ENCODE data around the gene MSANTD1.

Gene MSANTD1

GRCh38 chr4:3243136-3243780 lies 5.7 kb upstream of the MSANTD1 start:
- no peak overlapping the region for H3K27ac ChIP-seq (ENCODE audit: low read length, poor library complexity, severe bottlenecking)
- H2AK5ac ChIP-seq (ENCODE audit: low read length, severe bottlenecking): no peak overlapping the region

GRCh38 chr4:3244002-3244401 lies 5.0 kb upstream of the MSANTD1 start:
- Histone ChIP-seq H2BK5ac (ENCODE audit: low read depth, low read length, poor library complexity, severe bottlenecking) (no peak overlapping the region), H3K9me3 (ENCODE audit: control insufficient read depth, low read length) (no peaks in the 10 kb centered on the region), H3K4me2 (ENCODE audit: low read length, poor library complexity, severe bottlenecking) (no peak overlapping the region), H3K27me3 (ENCODE audit: control insufficient read depth in 1 of 2, insufficient read depth in 1 of 2, low read length in 2 of 2) (no peaks in the 10 kb centered on the region), H2BK120ac (ENCODE audit: low read depth, low read length) (no peak overlapping the region), H2BK15ac (ENCODE audit: low read depth, poor library complexity, severe bottlenecking) (no peak overlapping the region), H3K14ac (ENCODE audit: low read length in 2 of 2) (no peak overlapping the region), H3K27ac (ENCODE audit: low read length, poor library complexity, severe bottlenecking) (no peak overlapping the region), H2AK5ac (ENCODE audit: low read length, severe bottlenecking) (no peak overlapping the region), H3K4me1 (ENCODE audit: control insufficient read depth, insufficient read depth, low read depth, low read length) (peaks cover 17% of the 10 kb centered on the region), H3K79me1 (replicated peaks; ENCODE audit: low read length, poor library complexity, severe bottlenecking) (no peaks in the 10 kb centered on the region), H4K91ac (ENCODE audit: low read length) (no peak overlapping the region), H3K4me3 (ENCODE audit: insufficient read depth in 1 of 2, low read depth in 1 of 2, low read length in 2 of 2) (no peak overlapping the region), H3K4ac (ENCODE audit: low read depth in 1 of 2, low read length in 2 of 2) (no peak overlapping the region), H3K18ac (ENCODE audit: low read depth in 1 of 2, low read length in 2 of 2) (no peak overlapping the region), H3K9ac (ENCODE audit: low read length) (no peak overlapping the region), H3K36me3 (ENCODE audit: control insufficient read depth in 1 of 2, insufficient read depth in 2 of 2, low read depth in 1 of 2, low read length in 2 of 2) (peaks cover 52 to 65% of the 10 kb centered on the region in 2 experiments), H4K8ac (ENCODE audit: low read length) (no peak overlapping the region), H2AFZ (ENCODE audit: low read depth, low read length) (no peak overlapping the region), H2BK12ac (ENCODE audit: low read length in 2 of 2) (no peak overlapping the region), H3K23ac (ENCODE audit: low read length in 2 of 2) (no peak overlapping the region)
- 80% methylated on average over 1 of the region's 1 CpG for WGBS
- DNase-seq: no peak

More at GRCh38 chr4:3243136-3243780, 5.7 kb upstream of the MSANTD1 start:
- H3K4me3 ChIP-seq (ENCODE audit: insufficient read depth in 1 of 2, low read depth in 1 of 2, low read length in 2 of 2): peak overlapping the region in 1 of 2 experiments; percentile 2
- peaks cover 17% of the 10 kb centered on the region for H3K4me1 ChIP-seq (ENCODE audit: control insufficient read depth, insufficient read depth, low read depth, low read length)
- DNase-seq: no peak
- H2BK120ac ChIP-seq (ENCODE audit: low read depth, low read length): no peak overlapping the region
- H3K18ac ChIP-seq (ENCODE audit: low read depth in 1 of 2, low read length in 2 of 2): no peak overlapping the region
- no peak overlapping the region for H2BK15ac ChIP-seq (ENCODE audit: low read depth, poor library complexity, severe bottlenecking)
- no peak overlapping the region for H3K4me2 ChIP-seq (ENCODE audit: low read length, poor library complexity, severe bottlenecking)
- WGBS: 92% methylated on average over 23 of the region's 23 CpGs
- H2BK5ac ChIP-seq (ENCODE audit: low read depth, low read length, poor library complexity, severe bottlenecking): no peak overlapping the region
- no peaks in the 10 kb centered on the region for H3K79me1 ChIP-seq (replicated peaks; ENCODE audit: low read length, poor library complexity, severe bottlenecking)
- peaks cover 57 to 73% of the 10 kb centered on the region in 2 experiments for H3K36me3 ChIP-seq (ENCODE audit: control insufficient read depth in 1 of 2, insufficient read depth in 2 of 2, low read depth in 1 of 2, low read length in 2 of 2)
- peak overlapping the region; percentile 28 to 34 for H2BK12ac ChIP-seq (ENCODE audit: low read length in 2 of 2)
- H3K4ac ChIP-seq (ENCODE audit: low read depth in 1 of 2, low read length in 2 of 2): no peak overlapping the region
- no peak overlapping the region for H4K91ac ChIP-seq (ENCODE audit: low read length)
- H3K27me3 ChIP-seq (ENCODE audit: control insufficient read depth in 1 of 2, insufficient read depth in 1 of 2, low read length in 2 of 2): no peaks in the 10 kb centered on the region
- H3K9ac ChIP-seq (ENCODE audit: low read length): no peak overlapping the region
- no peak overlapping the region for H3K23ac ChIP-seq (ENCODE audit: low read length in 2 of 2)
- H3K9me3 ChIP-seq (ENCODE audit: control insufficient read depth, low read length): no peaks in the 10 kb centered on the region
- H2AFZ ChIP-seq (ENCODE audit: low read depth, low read length): no peak overlapping the region
- no peak overlapping the region for H4K8ac ChIP-seq (ENCODE audit: low read length)
- no peak overlapping the region for H3K14ac ChIP-seq (ENCODE audit: low read length in 2 of 2)

- no peak for DNase-seq
- Histone ChIP-seq H3K9me3 (ENCODE audit: control insufficient read depth, low read length) (no peaks in the 10 kb centered on the region), H2BK15ac (ENCODE audit: low read depth, poor library complexity, severe bottlenecking) (no peak overlapping the region), H2BK120ac (ENCODE audit: low read depth, low read length) (no peak overlapping the region), H4K91ac (ENCODE audit: low read length) (no peak overlapping the region), H3K18ac (ENCODE audit: low read depth in 1 of 2, low read length in 2 of 2) (no peak overlapping the region), H3K23ac (ENCODE audit: low read length in 2 of 2) (no peak overlapping the region), H3K4ac (ENCODE audit: low read depth in 1 of 2, low read length in 2 of 2) (no peak overlapping the region), H3K4me3 (ENCODE audit: insufficient read depth in 1 of 2, low read depth in 1 of 2, low read length in 2 of 2) (no peak overlapping the region), H2AK5ac (ENCODE audit: low read length, severe bottlenecking) (no peak overlapping the region), H3K14ac (ENCODE audit: low read length in 2 of 2) (no peak overlapping the region), H3K79me1 (replicated peaks; ENCODE audit: low read length, poor library complexity, severe bottlenecking) (no peaks in the 10 kb centered on the region), H4K8ac (ENCODE audit: low read length) (no peak overlapping the region), H3K36me3 (ENCODE audit: control insufficient read depth in 1 of 2, insufficient read depth in 2 of 2, low read depth in 1 of 2, low read length in 2 of 2) (peaks cover 45 to 64% of the 10 kb centered on the region in 2 experiments), H3K4me2 (ENCODE audit: low read length, poor library complexity, severe bottlenecking) (no peak overlapping the region), H3K27ac (ENCODE audit: low read length, poor library complexity, severe bottlenecking) (no peak overlapping the region), H3K4me1 (ENCODE audit: control insufficient read depth, insufficient read depth, low read depth, low read length) (peaks cover 16% of the 10 kb centered on the region), H2AFZ (ENCODE audit: low read depth, low read length) (no peak overlapping the region), H3K9ac (ENCODE audit: low read length) (no peak overlapping the region), H2BK12ac (ENCODE audit: low read length in 2 of 2) (no peak overlapping the region), H3K27me3 (ENCODE audit: control insufficient read depth in 1 of 2, insufficient read depth in 1 of 2, low read length in 2 of 2) (no peaks in the 10 kb centered on the region), H2BK5ac (ENCODE audit: low read depth, low read length, poor library complexity, severe bottlenecking) (no peak overlapping the region)
- 91% methylated on average over 9 of the region's 9 CpGs for WGBS
These were observed 4.2 kb upstream of the MSANTD1 start for GRCh38 chr4:3244747-3245146.

GRCh38 chr4:3245676-3246075 lies 3.3 kb upstream of the MSANTD1 start:
- WGBS: 97% methylated on average over 5 of the region's 6 CpGs
- no peak overlapping the region for H3K27ac ChIP-seq (ENCODE audit: low read length, poor library complexity, severe bottlenecking)
- no peak overlapping the region for H4K91ac ChIP-seq (ENCODE audit: low read length)
- no peak overlapping the region for H2BK5ac ChIP-seq (ENCODE audit: low read depth, low read length, poor library complexity, severe bottlenecking)
- no peak overlapping the region for H3K4ac ChIP-seq (ENCODE audit: low read depth in 1 of 2, low read length in 2 of 2)
- H3K4me2 ChIP-seq (ENCODE audit: low read length, poor library complexity, severe bottlenecking): no peak overlapping the region
- H3K36me3 ChIP-seq (ENCODE audit: control insufficient read depth in 1 of 2, insufficient read depth in 2 of 2, low read depth in 1 of 2, low read length in 2 of 2): peaks cover 35 to 60% of the 10 kb centered on the region in 2 experiments
- H3K27me3 ChIP-seq (ENCODE audit: control insufficient read depth in 1 of 2, insufficient read depth in 1 of 2, low read length in 2 of 2): no peaks in the 10 kb centered on the region
- H3K14ac ChIP-seq (ENCODE audit: low read length in 2 of 2): no peak overlapping the region
- H2BK15ac ChIP-seq (ENCODE audit: low read depth, poor library complexity, severe bottlenecking): no peak overlapping the region
- no peak overlapping the region for H3K9ac ChIP-seq (ENCODE audit: low read length)
- no peak overlapping the region for H2BK12ac ChIP-seq (ENCODE audit: low read length in 2 of 2)
- H3K4me1 ChIP-seq (ENCODE audit: control insufficient read depth, insufficient read depth, low read depth, low read length): peaks cover 19% of the 10 kb centered on the region
- H2AFZ ChIP-seq (ENCODE audit: low read depth, low read length): no peak overlapping the region
- H2AK5ac ChIP-seq (ENCODE audit: low read length, severe bottlenecking): no peak overlapping the region
- no peaks in the 10 kb centered on the region for H3K79me1 ChIP-seq (replicated peaks; ENCODE audit: low read length, poor library complexity, severe bottlenecking)
- H3K23ac ChIP-seq (ENCODE audit: low read length in 2 of 2): no peak overlapping the region
- H2BK120ac ChIP-seq (ENCODE audit: low read depth, low read length): no peak overlapping the region
- DNase-seq: no peak
- no peak overlapping the region for H3K18ac ChIP-seq (ENCODE audit: low read depth in 1 of 2, low read length in 2 of 2)
- no peaks in the 10 kb centered on the region for H3K9me3 ChIP-seq (ENCODE audit: control insufficient read depth, low read length)
- H3K4me3 ChIP-seq (ENCODE audit: insufficient read depth in 1 of 2, low read depth in 1 of 2, low read length in 2 of 2): no peak overlapping the region
- H4K8ac ChIP-seq (ENCODE audit: low read length): no peak overlapping the region

All from mesenchymal stem cell (in vitro differentiated cells and primary cell).